ENCODE measurements around the gene PHAF1. TPM values are rescaled to one million over a fixed set of nuclear protein-coding genes. Genes with fewer than 3 reads are reported as not detected.
A peak's percentile ranks its signal among the peaks of the same experiment; 100 is the strongest.

PHAF1 gene
- total and polyA plus RNA-seq, 9 of the 15 experiments (the other 6 are each of a cell fraction or from before 2014, with no cell fraction given): 5.1 to 25.4 (median 13.8) TPM

DNA sequence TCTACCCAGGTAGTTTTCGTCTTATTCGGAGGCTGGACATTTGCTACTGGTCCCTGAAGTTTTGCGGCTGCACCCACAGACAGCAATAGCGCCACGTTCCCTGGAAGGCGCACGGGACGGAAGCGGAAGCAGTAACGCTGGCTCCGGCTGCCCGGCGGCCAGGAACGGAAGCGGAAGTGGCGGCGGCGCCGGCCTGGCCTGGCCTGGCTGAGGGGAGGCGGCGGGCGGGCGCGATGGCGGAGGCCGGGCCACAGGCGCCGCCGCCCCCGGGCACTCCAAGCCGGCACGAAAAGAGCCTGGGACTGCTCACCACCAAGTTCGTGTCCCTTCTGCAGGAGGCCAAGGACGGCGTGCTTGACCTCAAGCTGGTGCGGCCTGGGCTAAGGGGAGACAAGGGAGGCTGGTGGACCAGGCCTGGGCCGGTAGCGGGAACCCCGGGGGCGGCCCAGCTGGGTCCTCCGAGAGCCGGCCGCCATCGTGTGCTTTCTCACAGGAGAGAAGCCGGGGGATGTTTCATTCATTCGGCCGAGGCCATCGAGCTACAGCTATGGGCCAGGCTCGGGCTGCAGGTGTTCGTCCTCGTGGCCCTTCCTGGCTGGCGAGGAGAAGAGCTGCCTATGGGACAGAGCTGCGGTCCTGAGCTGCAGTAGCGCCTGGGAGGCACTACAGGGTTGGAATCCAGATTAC is 82.4 kb downstream of the PHAF1 start, which contains the start of gene E2F4 (continued):
- TF ChIP-seq HNRNPH1 (optimal IDR thresholded peaks at IDR 0.05; ENCODE audit: low read depth, low read length) (no peak), RFX1 (IDR thresholded peaks at IDR 0.05) (no peak), NFIC (IDR thresholded peaks at IDR 0.05) (no peak), MECOM (CRISPR knock-in tag; IDR thresholded peaks at IDR 0.05) (no peak), ZNF224 (CRISPR knock-in tag; IDR thresholded peaks at IDR 0.05) (no peak), ILF3 (IDR thresholded peaks at IDR 0.05; ENCODE audit: borderline replicate concordance) (no peak), OTX1 (CRISPR knock-in tag; IDR thresholded peaks at IDR 0.05) (no peak), JUND (IDR thresholded peaks at IDR 0.05; ENCODE audit: borderline replicate concordance, low read depth, low read length) (peak; percentile 67), JUND (tag; IDR thresholded peaks at IDR 0.05; ENCODE audit: borderline replicate concordance, low read depth, low read length) (peak; percentile 53; the same call in 1 of the 3 replicates), RAD51 (IDR thresholded peaks at IDR 0.05; ENCODE audit: borderline replicate concordance, low read depth) (no peak), SP1 (CRISPR knock-in tag; IDR thresholded peaks at IDR 0.05) (peak; percentile 69), NR4A1 (CRISPR knock-in tag; IDR thresholded peaks at IDR 0.05) (no peak), NR4A1 (tag; IDR thresholded peaks at IDR 0.05) (no peak), PHB2 (IDR thresholded peaks at IDR 0.05; ENCODE audit: low read depth) (no peak), ZNF583 (CRISPR knock-in tag; IDR thresholded peaks at IDR 0.05) (0 out of 2 replicates have a peak, but pooled peaks have one; percentile 50), HDAC1 (IDR thresholded peaks at IDR 0.05) (peak in 1 of 2 experiments; percentile 85; a peak in 2 of 4 replicates), GABPB1 (CRISPR knock-in tag; IDR thresholded peaks at IDR 0.05) (peak; percentile 92), HLTF (IDR thresholded peaks at IDR 0.05) (no peak)
- TF ChIP-seq, protein P1, sequence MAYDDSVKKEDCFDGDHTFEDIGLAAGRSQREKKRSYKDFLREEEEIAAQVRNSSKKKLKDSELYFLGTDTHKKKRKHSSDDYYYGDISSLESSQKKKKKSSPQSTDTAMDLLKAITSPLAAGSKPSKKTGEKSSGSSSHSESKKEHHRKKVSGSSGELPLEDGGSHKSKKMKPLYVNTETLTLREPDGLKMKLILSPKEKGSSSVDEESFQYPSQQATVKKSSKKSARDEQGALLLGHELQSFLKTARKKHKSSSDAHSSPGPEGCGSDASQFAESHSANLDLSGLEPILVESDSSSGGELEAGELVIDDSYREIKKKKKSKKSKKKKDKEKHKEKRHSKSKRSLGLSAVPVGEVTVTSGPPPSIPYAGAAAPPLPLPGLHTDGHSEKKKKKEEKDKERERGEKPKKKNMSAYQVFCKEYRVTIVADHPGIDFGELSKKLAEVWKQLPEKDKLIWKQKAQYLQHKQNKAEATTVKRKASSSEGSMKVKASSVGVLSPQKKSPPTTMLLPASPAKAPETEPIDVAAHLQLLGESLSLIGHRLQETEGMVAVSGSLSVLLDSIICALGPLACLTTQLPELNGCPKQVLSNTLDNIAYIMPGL (CRISPR knock-in tag; IDR thresholded peaks at IDR 0.05): no peak
- TF ChIP-seq, protein P2, sequence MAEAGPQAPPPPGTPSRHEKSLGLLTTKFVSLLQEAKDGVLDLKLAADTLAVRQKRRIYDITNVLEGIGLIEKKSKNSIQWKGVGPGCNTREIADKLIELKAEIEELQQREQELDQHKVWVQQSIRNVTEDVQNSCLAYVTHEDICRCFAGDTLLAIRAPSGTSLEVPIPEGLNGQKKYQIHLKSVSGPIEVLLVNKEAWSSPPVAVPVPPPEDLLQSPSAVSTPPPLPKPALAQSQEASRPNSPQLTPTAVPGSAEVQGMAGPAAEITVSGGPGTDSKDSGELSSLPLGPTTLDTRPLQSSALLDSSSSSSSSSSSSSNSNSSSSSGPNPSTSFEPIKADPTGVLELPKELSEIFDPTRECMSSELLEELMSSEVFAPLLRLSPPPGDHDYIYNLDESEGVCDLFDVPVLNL (CRISPR knock-in tag; IDR thresholded peaks at IDR 0.05; ENCODE audit: low read depth): no peak
- TF ChIP-seq, protein P3, sequence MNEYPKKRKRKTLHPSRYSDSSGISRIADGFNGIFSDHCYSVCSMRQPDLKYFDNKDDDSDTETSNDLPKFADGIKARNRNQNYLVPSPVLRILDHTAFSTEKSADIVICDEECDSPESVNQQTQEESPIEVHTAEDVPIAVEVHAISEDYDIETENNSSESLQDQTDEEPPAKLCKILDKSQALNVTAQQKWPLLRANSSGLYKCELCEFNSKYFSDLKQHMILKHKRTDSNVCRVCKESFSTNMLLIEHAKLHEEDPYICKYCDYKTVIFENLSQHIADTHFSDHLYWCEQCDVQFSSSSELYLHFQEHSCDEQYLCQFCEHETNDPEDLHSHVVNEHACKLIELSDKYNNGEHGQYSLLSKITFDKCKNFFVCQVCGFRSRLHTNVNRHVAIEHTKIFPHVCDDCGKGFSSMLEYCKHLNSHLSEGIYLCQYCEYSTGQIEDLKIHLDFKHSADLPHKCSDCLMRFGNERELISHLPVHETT (CRISPR knock-in tag; conservative IDR thresholded peaks at IDR 0.05 in 1 of 2, IDR thresholded peaks at IDR 0.05 in 1 of 2): peak in 1 of 2 experiments; percentile 69; a peak in 2 of 4 replicates
- TF ChIP-seq, protein P4, sequence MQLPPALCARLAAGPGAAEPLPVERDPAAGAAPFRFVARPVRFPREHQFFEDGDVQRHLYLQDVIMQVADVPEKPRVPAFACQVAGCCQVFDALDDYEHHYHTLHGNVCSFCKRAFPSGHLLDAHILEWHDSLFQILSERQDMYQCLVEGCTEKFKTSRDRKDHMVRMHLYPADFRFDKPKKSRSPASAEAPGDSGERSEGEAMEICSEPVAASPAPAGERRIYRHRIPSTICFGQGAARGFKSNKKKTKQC (CRISPR knock-in tag; IDR thresholded peaks at IDR 0.05): peak; percentile 68; the same call in 1 of the 2 replicates
- TF ChIP-seq, protein P5, sequence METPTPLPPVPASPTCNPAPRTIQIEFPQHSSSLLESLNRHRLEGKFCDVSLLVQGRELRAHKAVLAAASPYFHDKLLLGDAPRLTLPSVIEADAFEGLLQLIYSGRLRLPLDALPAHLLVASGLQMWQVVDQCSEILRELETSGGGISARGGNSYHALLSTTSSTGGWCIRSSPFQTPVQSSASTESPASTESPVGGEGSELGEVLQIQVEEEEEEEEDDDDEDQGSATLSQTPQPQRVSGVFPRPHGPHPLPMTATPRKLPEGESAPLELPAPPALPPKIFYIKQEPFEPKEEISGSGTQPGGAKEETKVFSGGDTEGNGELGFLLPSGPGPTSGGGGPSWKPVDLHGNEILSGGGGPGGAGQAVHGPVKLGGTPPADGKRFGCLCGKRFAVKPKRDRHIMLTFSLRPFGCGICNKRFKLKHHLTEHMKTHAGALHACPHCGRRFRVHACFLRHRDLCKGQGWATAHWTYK (CRISPR knock-in tag; IDR thresholded peaks at IDR 0.05): peak; percentile 63; the same call in 1 of the 2 replicates

Measured in K562 (cell line).